Measurements from ENCODE around the gene EPB41L4A. TPM values are rescaled to one million over a fixed set of nuclear protein-coding genes. Genes with fewer than 3 reads are reported as not detected.

The EPB41L4A gene
- total RNA-seq, 3 donors from 2014 or later = 22.0 to 25.9 (median 22.6) TPM

DNA sequence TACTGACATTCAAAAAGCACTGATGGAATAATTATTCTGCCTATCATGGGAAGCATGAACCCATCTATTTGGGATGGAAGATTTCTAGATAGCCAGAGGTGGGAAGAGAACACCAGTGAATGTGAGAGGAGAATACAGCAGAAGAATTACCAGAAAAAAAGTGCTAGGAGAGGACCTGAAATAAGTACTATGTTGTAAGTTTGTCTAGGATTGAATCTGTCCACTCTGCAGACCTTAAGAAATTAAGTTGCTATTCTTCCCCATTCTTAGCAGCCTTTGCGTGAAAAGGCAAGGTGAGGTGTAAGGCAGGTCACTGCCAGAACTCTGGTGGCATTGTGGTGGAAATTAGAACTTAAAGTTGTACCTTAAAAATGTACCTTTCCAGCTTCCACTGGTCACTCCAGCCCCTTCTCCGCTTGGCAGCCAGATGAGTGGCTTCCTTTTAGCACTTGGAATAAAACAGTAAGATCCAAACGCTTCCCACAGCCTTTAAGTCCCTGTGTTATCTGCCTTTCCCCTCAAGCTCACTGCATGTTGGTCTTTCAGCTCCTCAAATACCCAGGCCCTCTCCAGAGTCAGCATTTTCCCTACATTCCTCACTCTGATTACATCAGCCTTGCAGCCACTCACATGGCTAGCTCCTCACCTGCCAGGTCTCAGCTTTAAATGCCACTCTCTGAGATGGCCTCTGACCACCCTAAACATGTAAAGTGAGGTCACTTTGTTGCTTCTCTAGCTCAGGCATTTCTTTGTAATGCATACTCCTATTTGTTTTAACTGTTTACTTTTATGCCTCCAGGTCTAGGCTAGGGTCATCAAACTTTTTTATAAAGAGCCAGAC lies 253.0 kb downstream of the EPB41L4A start:
- intact Hi-C loops (cut with DNase I; ENCODE audit: low total_unique reads) = no loop called here
- Histone ChIP-seq H3K36me3 (no peaks in the 10 kb centered on the region), H3K9me3 (no peaks in the 10 kb centered on the region), H3K27me3 (no peaks in the 10 kb centered on the region), H3K4me3 (no peak overlapping the region), H3K4me1 (peaks cover 0 to 10% of the 10 kb centered on the region in 2 donors), H3K27ac (no peak overlapping the region)
- TF ChIP-seq, protein P1, sequence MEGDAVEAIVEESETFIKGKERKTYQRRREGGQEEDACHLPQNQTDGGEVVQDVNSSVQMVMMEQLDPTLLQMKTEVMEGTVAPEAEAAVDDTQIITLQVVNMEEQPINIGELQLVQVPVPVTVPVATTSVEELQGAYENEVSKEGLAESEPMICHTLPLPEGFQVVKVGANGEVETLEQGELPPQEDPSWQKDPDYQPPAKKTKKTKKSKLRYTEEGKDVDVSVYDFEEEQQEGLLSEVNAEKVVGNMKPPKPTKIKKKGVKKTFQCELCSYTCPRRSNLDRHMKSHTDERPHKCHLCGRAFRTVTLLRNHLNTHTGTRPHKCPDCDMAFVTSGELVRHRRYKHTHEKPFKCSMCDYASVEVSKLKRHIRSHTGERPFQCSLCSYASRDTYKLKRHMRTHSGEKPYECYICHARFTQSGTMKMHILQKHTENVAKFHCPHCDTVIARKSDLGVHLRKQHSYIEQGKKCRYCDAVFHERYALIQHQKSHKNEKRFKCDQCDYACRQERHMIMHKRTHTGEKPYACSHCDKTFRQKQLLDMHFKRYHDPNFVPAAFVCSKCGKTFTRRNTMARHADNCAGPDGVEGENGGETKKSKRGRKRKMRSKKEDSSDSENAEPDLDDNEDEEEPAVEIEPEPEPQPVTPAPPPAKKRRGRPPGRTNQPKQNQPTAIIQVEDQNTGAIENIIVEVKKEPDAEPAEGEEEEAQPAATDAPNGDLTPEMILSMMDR (IDR thresholded peaks at IDR 0.05) = no peak
- TF ChIP-seq POLR2A (IDR thresholded peaks at IDR 0.05) (no peak), POLR2AphosphoS5 (IDR thresholded peaks at IDR 0.05) (no peak)
- DNase-seq (ENCODE audit: low spot score in 2 of 2) = no peak

DNA sequence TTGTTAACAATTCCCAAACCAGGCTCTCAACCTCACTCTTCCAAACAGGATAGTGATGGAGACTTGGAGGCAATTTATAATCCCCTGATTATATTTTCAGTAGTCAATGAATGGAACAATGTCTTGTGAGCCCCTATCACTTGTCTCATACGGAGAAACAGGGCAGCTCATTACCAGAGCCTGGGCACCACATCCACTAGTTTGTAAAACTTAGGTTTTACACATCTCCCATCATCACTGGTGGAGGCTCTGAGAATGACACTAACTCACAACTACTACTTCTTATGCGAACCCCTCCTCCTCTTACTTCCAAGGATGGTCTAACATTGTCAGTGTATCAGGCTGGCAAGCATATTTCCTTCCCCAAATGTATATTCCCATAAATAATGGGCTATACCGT lies 253.7 kb downstream of the EPB41L4A start:
- H3K4me1 ChIP-seq = peaks cover 0 to 10% of the 10 kb centered on the region in 2 donors
- intact Hi-C loops (cut with DNase I; ENCODE audit: low total_unique reads) = no loop called here
- H3K36me3 ChIP-seq = no peaks in the 10 kb centered on the region
- no peak for TF ChIP-seq POLR2AphosphoS5 (IDR thresholded peaks at IDR 0.05)
- TF ChIP-seq, protein P1 (IDR thresholded peaks at IDR 0.05) = no peak
- TF ChIP-seq POLR2A (IDR thresholded peaks at IDR 0.05) = no peak
- H3K9me3 ChIP-seq = no peaks in the 10 kb centered on the region
- H3K27ac ChIP-seq = no peak overlapping the region
- DNase-seq (ENCODE audit: low spot score in 2 of 2) = no peak
- H3K4me3 ChIP-seq = no peak overlapping the region
- no peaks in the 10 kb centered on the region for H3K27me3 ChIP-seq

DNA sequence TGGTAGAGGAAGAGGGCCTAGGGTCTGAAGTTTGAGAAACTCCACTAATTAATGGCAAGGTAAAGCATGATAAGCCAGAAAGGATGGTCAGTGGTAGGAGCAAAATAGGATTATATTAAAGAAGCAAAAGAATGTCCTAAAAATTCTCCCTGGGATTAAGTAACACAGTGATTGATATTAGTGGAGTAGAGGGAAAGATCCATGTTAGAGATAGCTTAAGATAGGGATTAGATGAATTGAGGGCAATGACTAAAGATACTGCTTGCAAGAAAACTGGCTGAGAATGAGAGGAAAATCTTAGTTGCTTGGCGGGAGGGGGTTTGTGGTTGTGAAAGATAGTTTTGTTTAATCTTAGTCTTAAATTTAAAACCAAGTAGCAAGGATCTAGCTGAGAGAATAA lies 255.6 kb downstream of the EPB41L4A start:
- TF ChIP-seq POLR2AphosphoS5 (IDR thresholded peaks at IDR 0.05) = no peak
- no peak for TF ChIP-seq POLR2A (IDR thresholded peaks at IDR 0.05)
- TF ChIP-seq, protein P1 (IDR thresholded peaks at IDR 0.05) = no peak
- Histone ChIP-seq H3K9me3 (no peaks in the 10 kb centered on the region), H3K36me3 (no peaks in the 10 kb centered on the region), H3K27ac (no peak overlapping the region), H3K4me3 (no peak overlapping the region), H3K27me3 (no peaks in the 10 kb centered on the region), H3K4me1 (peaks cover 0 to 10% of the 10 kb centered on the region in 2 donors)
- no peak for DNase-seq (ENCODE audit: low spot score in 2 of 2)
- intact Hi-C loops (cut with DNase I; ENCODE audit: low total_unique reads) = no loop called here

DNA sequence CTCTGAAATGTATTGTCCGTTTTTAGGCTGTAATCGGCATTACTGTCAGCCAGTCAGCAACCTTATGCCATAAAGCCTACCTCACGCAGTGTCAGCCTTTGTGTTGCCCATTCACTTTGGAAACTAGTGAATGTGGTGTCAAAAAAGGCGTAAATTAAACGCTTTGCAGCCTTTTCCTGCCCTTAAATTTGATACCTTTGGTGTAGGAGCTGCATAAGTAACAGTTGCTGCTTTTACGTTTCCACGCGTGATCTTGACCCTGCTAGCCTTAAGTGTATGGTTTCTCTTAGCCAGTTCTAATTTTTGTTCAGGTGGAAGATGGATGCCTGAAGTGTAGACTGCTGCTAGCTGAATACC lies 257.7 kb downstream of the EPB41L4A start:
- Histone ChIP-seq H3K27me3 (no peaks in the 10 kb centered on the region), H3K4me1 (peaks cover 0 to 10% of the 10 kb centered on the region in 2 donors), H3K4me3 (peak overlapping the region; percentile 71 to 93 (median 92)), H3K27ac (peak overlapping the region; percentile 79 to 87), H3K9me3 (no peaks in the 10 kb centered on the region), H3K36me3 (no peaks in the 10 kb centered on the region)
- DNase-seq (ENCODE audit: low spot score in 2 of 2) = no peak
- intact Hi-C loops (cut with DNase I; ENCODE audit: low total_unique reads) = no loop called here
- TF ChIP-seq, protein P1 (IDR thresholded peaks at IDR 0.05) = no peak
- TF ChIP-seq POLR2A (IDR thresholded peaks at IDR 0.05) = no peak
- TF ChIP-seq POLR2AphosphoS5 (IDR thresholded peaks at IDR 0.05) = no peak

DNA sequence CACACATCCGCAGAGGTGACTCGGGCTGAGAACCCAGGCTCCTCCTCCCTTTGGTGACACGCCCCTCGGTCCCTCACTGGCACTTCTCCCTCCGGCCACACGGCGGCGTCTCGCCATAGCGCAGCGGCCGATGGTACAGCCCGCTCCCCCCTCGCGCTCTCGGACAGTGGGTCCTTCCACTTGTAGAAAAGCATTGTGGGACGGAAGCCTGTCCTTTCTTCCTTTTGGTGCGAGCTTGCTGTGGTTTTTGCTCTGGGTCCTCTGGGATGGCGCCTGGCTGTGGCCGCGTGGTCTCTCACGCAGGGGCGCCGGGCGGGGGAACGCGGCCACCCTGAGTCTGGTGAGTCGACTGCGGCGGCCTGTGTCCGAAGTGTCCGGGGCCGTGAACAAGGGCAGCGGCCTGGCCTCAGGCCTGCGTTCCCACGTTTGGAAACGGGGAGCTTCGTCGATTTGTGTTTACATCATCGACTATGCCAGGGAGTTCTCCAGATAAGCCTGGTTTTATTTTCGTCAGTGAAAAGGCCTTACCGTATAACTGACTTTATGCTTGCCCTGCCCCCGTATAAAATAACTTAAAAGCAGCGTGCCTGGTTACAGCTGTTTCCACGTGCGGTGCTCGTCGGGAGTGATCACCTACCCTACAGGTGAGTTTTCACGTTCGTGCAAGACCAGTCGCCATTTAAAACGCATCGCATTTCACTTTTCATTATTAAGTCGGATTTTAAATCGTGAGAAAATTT lies 258.3 kb downstream of the EPB41L4A start:
- Histone ChIP-seq H3K36me3 (no peaks in the 10 kb centered on the region), H3K4me3 (peak overlapping the region; percentile 71 to 93 (median 92)), H3K4me1 (peaks cover 0 to 10% of the 10 kb centered on the region in 2 donors), H3K9me3 (no peaks in the 10 kb centered on the region), H3K27me3 (no peaks in the 10 kb centered on the region), H3K27ac (peak overlapping the region; percentile 79 to 87)
- DNase-seq (ENCODE audit: low spot score in 2 of 2) = peak; percentile 86 to 95
- TF ChIP-seq POLR2A (IDR thresholded peaks at IDR 0.05) (peak; percentile 42), POLR2AphosphoS5 (IDR thresholded peaks at IDR 0.05) (peak; percentile 85 to 99 (median 92))
- TF ChIP-seq, protein P1 (IDR thresholded peaks at IDR 0.05) = peak; percentile 68 to 97 (median 96)
- intact Hi-C loops (cut with DNase I; ENCODE audit: low total_unique reads) = no loop called here

Data from breast epithelium (tissue), 4 donors.